Transverse colon (tissue), 4 donors: ENCODE results near the gene CARD6. TPM values are rescaled to one million over a fixed set of nuclear protein-coding genes. Genes with fewer than 3 reads are reported as not detected.

Experiments used
- DNase-seq: peaks from one replicate; pipeline ENCODE4 v3.0.0-alpha.2; 2019
- H3K27ac ChIP-seq, 4 donors: fragments of 200-600 bp; sonication (generic); 2 replicates each; pipeline ENCODE4 v1.5.1; 2016 to 2018; ENCODE audit warnings: inconsistent platforms in 4 of 4
- H3K27me3 ChIP-seq: fragments of 200-600 bp; sonication (generic); 2 replicates; pipeline ENCODE4 v1.5.1; 2017; ENCODE audit warnings: inconsistent platforms
- H3K36me3 ChIP-seq, 4 donors: fragments of 200-600 bp; sonication (generic); 2 replicates each; pipeline ENCODE4 v1.5.1; 2017 to 2019; ENCODE audit warnings: inconsistent platforms in 4 of 4
- H3K4me1 ChIP-seq, 4 donors: fragments of 200-600 bp; sonication (generic); 2 replicates each; pipeline ENCODE4 v1.5.1; 2017 to 2020; ENCODE audit warnings: inconsistent platforms in 4 of 4
- H3K4me3 ChIP-seq, 4 donors: fragments of 200-600 bp; sonication (generic); 1 replicate in 1 of 4; 2 replicates in 3 of 4; pipeline versions ENCODE4 v1.5.1 to v1.6.1; 2017 to 2019; ENCODE audit warnings: inconsistent platforms in 4 of 4
- H3K9me3 ChIP-seq, 2 donors: fragments of 200-600 bp; sonication (generic); 2 replicates each; pipeline ENCODE4 v1.5.1; 2017 to 2019; ENCODE audit warnings: inconsistent platforms in 2 of 2
- EP300 ChIP-seq: sonication (generic); formaldehyde crosslinking; IDR thresholded peaks from one replicate; pipeline ENCODE4 v1.6.1; 2017; ENCODE audit warnings: antibody characterized with exemption, low read depth
- POLR2A ChIP-seq: fragments of 450-650 bp; IDR thresholded peaks from one replicate; pipeline ENCODE4 v1.6.1; 2016; ENCODE audit warnings: antibody characterized with exemption, mild to moderate bottlenecking, moderate library complexity
- POLR2AphosphoS5 ChIP-seq, 3 donors: sonication (generic); formaldehyde crosslinking; IDR thresholded peaks; one replicate each; pipeline ENCODE4 v1.6.1; 2016; ENCODE audit warnings: antibody characterized with exemption in 3 of 3
- WGBS, 2 donors: methylation state at CpG; one replicate each; pipeline ENCODE4 v1.1.5; 2018; ENCODE audit warnings: low coverage in 1 of 2; 5-methylcytosine and 5-hydroxymethylcytosine counted together
- in situ Hi-C, 4 donors: fragments of 200-750 bp; cut with MboI; loops; one replicate each; pipeline versions ENCODE4 v1.15.0 to v1.15.1; 2017; ENCODE audit warnings: low sequenced_read_pairs in 3 of 4, low pct_ligation_motif_present in 1 of 4, low pct_unique_long_range_greater_than_20kb in 1 of 4
- intact Hi-C: fragments of 100-400 bp; cut with DNase I; formaldehyde crosslinking; loops from one replicate; pipeline ENCODE4 v1.15.1; 2023; ENCODE audit warnings: low total_unique reads
- small RNA-seq, 4 donors: library from RNA; depleted of rRNA; stranded (forward); fragments of <200 nt; gene quantifications; one replicate each; pipeline ENCODE3, GENCODE V24; 2016
- total RNA-seq, 4 donors: library from RNA; depleted of rRNA; stranded (reverse); fragments of >200 nt; gene quantifications; one replicate each; pipeline ENCODE4 v1.1.0, GENCODE V29; 2016
- TF ChIP-seq, protein P1 (sequence below), 5 experiments: fragments of 200-600 bp in 3 of 5; fragments of 450-650 bp in 2 of 5; sonication (generic) in 3 of 5; IDR thresholded peaks; 1 replicate in 2 of 5; 2 replicates in 3 of 5; pipeline ENCODE4 v1.5.1; 2016 to 2017; ENCODE audit warnings: antibody characterized with exemption in 5 of 5, inconsistent platforms in 3 of 5, mild to moderate bottlenecking in 2 of 5, moderate library complexity in 1 of 5

The CARD6 gene
- total RNA-seq, 4 donors from 2014 or later, result 0.60 to 4.4 (median 3.0) TPM

DNA sequence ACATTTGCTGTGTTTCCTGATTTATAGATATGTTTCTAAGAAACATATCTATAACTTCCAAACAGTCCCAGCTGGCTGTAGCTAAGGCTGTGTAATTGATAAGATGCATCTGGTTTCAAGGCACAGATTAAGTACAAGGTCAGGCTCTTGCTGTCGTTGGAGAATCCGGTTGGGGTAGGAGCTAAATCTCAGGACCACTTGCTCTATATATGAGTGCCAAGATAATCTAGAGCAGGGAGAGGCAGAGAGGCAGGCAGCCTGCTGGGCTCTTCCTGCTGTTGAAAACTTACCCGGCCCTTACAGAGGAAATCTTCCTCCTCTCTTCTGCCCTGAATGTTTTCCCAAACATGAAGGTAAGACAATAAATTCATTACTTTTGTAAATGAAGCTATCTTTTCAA, 68.1 kb downstream of the CARD6 start, which contains the start of gene C7:
Gene C7 (plus strand): TSS at position 234 of the 400 bp plus-strand sequence. CDS start 114 bp downstream, at position 348.
- in situ Hi-C loops, result loop anchor here in 2 of 4 donors (25.0 kb wide), 1 partner anchor 928 kb away; no protein-coding TSS in a partner anchor
- intact Hi-C loops, result no loop called here
- H3K27me3 ChIP-seq, result no peaks in the 10 kb centered on the region
- H3K4me3 ChIP-seq, result peak within 1 kb of the TSS in 1 of 4 donors; percentile 12
- peaks cover 0 to 30% (median 8%) of the 10 kb centered on the region in 4 donors for H3K4me1 ChIP-seq
- no peaks in the 10 kb centered on the region for H3K9me3 ChIP-seq
- no peak for DNase-seq
- WGBS, 2 donors, result 0 to 11% methylated on average over 2 to 3 of the region's 3 CpGs
- TF ChIP-seq EP300 (no peak), POLR2A (no peak), POLR2AphosphoS5 (IDR thresholded peaks at IDR 0.05) (no peak)
- H3K27ac ChIP-seq, result peak within 1 kb of the TSS; percentile 44 to 67 (median 51)
- no peaks in the 10 kb centered on the region for H3K36me3 ChIP-seq

DNA sequence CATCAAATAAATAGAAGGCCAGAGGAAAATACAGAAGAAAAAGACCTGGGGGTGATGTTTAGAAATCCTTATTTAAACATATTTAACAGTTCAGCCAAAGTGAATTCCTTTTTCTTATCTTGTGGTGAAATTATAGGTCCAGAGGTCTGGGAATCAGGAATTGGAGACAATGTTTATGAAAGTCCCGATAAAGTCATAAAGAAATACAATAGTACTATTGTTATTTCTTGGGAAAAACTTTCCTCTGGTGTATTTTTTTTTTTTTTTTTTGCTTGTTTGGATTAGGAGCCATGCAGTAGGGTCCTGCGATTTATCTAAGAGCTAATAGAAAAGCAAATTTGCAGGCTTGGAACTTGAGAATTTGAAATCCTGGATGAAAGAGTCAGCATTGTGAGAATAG, 68.6 kb downstream of the CARD6 start:
- TF ChIP-seq, protein P1, sequence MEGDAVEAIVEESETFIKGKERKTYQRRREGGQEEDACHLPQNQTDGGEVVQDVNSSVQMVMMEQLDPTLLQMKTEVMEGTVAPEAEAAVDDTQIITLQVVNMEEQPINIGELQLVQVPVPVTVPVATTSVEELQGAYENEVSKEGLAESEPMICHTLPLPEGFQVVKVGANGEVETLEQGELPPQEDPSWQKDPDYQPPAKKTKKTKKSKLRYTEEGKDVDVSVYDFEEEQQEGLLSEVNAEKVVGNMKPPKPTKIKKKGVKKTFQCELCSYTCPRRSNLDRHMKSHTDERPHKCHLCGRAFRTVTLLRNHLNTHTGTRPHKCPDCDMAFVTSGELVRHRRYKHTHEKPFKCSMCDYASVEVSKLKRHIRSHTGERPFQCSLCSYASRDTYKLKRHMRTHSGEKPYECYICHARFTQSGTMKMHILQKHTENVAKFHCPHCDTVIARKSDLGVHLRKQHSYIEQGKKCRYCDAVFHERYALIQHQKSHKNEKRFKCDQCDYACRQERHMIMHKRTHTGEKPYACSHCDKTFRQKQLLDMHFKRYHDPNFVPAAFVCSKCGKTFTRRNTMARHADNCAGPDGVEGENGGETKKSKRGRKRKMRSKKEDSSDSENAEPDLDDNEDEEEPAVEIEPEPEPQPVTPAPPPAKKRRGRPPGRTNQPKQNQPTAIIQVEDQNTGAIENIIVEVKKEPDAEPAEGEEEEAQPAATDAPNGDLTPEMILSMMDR (IDR thresholded peaks at IDR 0.05), result no peak
- TF ChIP-seq POLR2A (no peak), EP300 (no peak), POLR2AphosphoS5 (IDR thresholded peaks at IDR 0.05) (no peak)
- Histone ChIP-seq H3K36me3 (no peaks in the 10 kb centered on the region), H3K27me3 (no peaks in the 10 kb centered on the region), H3K4me1 (peaks cover 0 to 30% (median 8%) of the 10 kb centered on the region in 4 donors), H3K9me3 (no peaks in the 10 kb centered on the region), H3K27ac (peak overlapping the region; percentile 44 to 67 (median 51)), H3K4me3 (peak overlapping the region in 1 of 4 donors; percentile 12)
- no peak for DNase-seq
- intact Hi-C loops (no loop called here), in situ Hi-C loops (loop anchor here in 2 of 4 donors (25.0 kb wide), 1 partner anchor 928 kb away; no protein-coding TSS in a partner anchor)
- WGBS, 2 donors, result 25 to 30% methylated on average over 2 of the region's 2 CpGs

Small RNA genes lying within 50 kb of the gene (small RNA-seq; reads per million reads assigned to genes)
- 55.4 to 199 (median 130) reads per million in 4 donors for gene SNORD72

Other genes with a start within 250 kb of the CARD6 start
- gene PTGER4, start 161.5 kb upstream of the CARD6 start, total RNA-seq, result 100 to 1,000 TPM in 3 of 4 donors, 10 to 100 TPM in 1; 39.6 to 127 (median 105) TPM
- gene TTC33, start 85.4 kb upstream of the CARD6 start, total RNA-seq, result 10 to 100 TPM in 3 of 4 donors, 1 to 10 TPM in 1; 6.4 to 67.3 (median 17.4) TPM
- gene PRKAA1, start 43.0 kb upstream of the CARD6 start, total RNA-seq, result 100 to 1,000 TPM in 3 of 4 donors, 10 to 100 TPM in 1; 79.3 to 262 (median 112) TPM
- 100 to 1,000 TPM in 2 of 4 donors, 10 to 100 TPM in 2; 15.1 to 157 (median 90.5) TPM for gene RPL37, start 6.1 kb upstream of the CARD6 start, total RNA-seq
- 100 to 1,000 TPM in 3 of 4 donors, 10 to 100 TPM in 1; 77.4 to 170 (median 127) TPM for gene C7, start 68.1 kb downstream of the CARD6 start, total RNA-seq
- gene MROH2B, start 230.0 kb downstream of the CARD6 start, total RNA-seq, result not detected